ENCODE measurements around the gene PRKN. TPM values are rescaled to one million over a fixed set of nuclear protein-coding genes. Genes with fewer than 3 reads are reported as not detected.

The PRKN gene
- total RNA-seq, 1 donor from 2014 or later = 2.6 TPM

DNA sequence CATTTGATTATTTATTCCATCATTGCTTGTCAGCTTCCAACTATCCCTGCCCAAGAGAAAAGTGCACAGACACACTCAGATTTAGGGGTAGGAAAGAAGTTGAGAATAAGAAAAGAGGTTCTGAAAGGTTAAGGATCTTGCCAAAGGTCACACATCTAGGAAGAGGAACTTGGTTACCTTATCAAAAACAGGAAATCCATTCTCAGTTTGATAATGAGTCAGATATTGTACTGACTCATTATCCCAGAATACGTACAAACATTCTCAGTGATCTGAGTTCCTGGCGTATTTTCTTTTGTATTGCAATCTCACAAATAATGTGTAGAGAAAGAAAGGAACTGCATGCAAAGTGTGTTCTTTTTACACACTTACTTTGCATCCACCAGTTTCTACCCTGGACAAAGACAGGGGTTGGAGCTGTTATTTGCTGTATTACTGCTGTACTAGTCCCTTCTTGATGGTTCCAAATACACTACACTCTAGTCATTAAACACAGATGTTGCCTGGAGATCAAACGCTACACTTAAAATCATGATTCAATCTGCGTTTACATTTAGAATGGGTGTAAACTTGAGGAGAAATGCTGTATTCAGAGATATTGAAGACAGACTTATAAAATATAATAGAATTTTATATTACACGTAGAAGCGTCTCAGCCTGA, 545.7 kb downstream of the PRKN start:
- H3K27me3 ChIP-seq = no peaks in the 10 kb centered on the region
- intact Hi-C loops (cut with DNase I) = no loop called here
- DNase-seq (ENCODE audit: low spot score in 2 of 2) = no peak
- H3K9me3 ChIP-seq = no peaks in the 10 kb centered on the region
- TF ChIP-seq, protein P1, sequence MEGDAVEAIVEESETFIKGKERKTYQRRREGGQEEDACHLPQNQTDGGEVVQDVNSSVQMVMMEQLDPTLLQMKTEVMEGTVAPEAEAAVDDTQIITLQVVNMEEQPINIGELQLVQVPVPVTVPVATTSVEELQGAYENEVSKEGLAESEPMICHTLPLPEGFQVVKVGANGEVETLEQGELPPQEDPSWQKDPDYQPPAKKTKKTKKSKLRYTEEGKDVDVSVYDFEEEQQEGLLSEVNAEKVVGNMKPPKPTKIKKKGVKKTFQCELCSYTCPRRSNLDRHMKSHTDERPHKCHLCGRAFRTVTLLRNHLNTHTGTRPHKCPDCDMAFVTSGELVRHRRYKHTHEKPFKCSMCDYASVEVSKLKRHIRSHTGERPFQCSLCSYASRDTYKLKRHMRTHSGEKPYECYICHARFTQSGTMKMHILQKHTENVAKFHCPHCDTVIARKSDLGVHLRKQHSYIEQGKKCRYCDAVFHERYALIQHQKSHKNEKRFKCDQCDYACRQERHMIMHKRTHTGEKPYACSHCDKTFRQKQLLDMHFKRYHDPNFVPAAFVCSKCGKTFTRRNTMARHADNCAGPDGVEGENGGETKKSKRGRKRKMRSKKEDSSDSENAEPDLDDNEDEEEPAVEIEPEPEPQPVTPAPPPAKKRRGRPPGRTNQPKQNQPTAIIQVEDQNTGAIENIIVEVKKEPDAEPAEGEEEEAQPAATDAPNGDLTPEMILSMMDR (IDR thresholded peaks at IDR 0.05) = no peak
- no peak overlapping the region for H3K27ac ChIP-seq
- no peak overlapping the region for H3K4me3 ChIP-seq
- H3K4me1 ChIP-seq = no peaks in the 10 kb centered on the region
- no peaks in the 10 kb centered on the region for H3K36me3 ChIP-seq

- intact Hi-C loops (cut with DNase I) = no loop called here
- no peak overlapping the region for H3K4me3 ChIP-seq
- TF ChIP-seq, protein P1 (IDR thresholded peaks at IDR 0.05) = no peak
- H3K9me3 ChIP-seq = no peaks in the 10 kb centered on the region
- DNase-seq (ENCODE audit: low spot score in 2 of 2) = no peak
- H3K27ac ChIP-seq = no peak overlapping the region
- H3K27me3 ChIP-seq = no peaks in the 10 kb centered on the region
- H3K4me1 ChIP-seq = no peaks in the 10 kb centered on the region
- no peaks in the 10 kb centered on the region for H3K36me3 ChIP-seq
Measured at GRCh38 chr6:162181111-162181510, 546.5 kb downstream of the PRKN start.

- H3K27me3 ChIP-seq = no peaks in the 10 kb centered on the region
- intact Hi-C loops (cut with DNase I) = no loop called here
- TF ChIP-seq, protein P1 (IDR thresholded peaks at IDR 0.05) = no peak
- no peak overlapping the region for H3K27ac ChIP-seq
- no peaks in the 10 kb centered on the region for H3K9me3 ChIP-seq
- DNase-seq (ENCODE audit: low spot score in 2 of 2) = no peak
- H3K4me3 ChIP-seq = no peak overlapping the region
- no peaks in the 10 kb centered on the region for H3K36me3 ChIP-seq
- H3K4me1 ChIP-seq = no peaks in the 10 kb centered on the region
Measured at GRCh38 chr6:162179196-162179951, 548.2 kb downstream of the PRKN start.

- H3K4me3 ChIP-seq = no peak overlapping the region
- TF ChIP-seq, protein P1 (IDR thresholded peaks at IDR 0.05) = no peak
- H3K4me1 ChIP-seq = no peaks in the 10 kb centered on the region
- no peaks in the 10 kb centered on the region for H3K36me3 ChIP-seq
- intact Hi-C loops (cut with DNase I) = no loop called here
- no peaks in the 10 kb centered on the region for H3K9me3 ChIP-seq
- no peak for DNase-seq (ENCODE audit: low spot score in 2 of 2)
- no peaks in the 10 kb centered on the region for H3K27me3 ChIP-seq
- no peak overlapping the region for H3K27ac ChIP-seq
Measured at GRCh38 chr6:162178666-162179065, 548.9 kb downstream of the PRKN start.

- Histone ChIP-seq H3K27ac (no peak overlapping the region), H3K4me3 (no peak overlapping the region), H3K4me1 (no peaks in the 10 kb centered on the region), H3K9me3 (no peaks in the 10 kb centered on the region), H3K36me3 (no peaks in the 10 kb centered on the region), H3K27me3 (no peaks in the 10 kb centered on the region)
- no peak for DNase-seq (ENCODE audit: low spot score in 2 of 2)
- intact Hi-C loops (cut with DNase I) = no loop called here
- TF ChIP-seq, protein P1 (IDR thresholded peaks at IDR 0.05) = no peak
Measured at GRCh38 chr6:162178266-162178665, 549.3 kb downstream of the PRKN start.
